HG02678 (cell line): ENCODE measurements around the gene THADA.

ENCODE experiments used
- ATAC-seq: cut with Tn5 transposase; IDR thresholded peaks from one replicate; pipeline ENCODE4 v1.9.1; 2021; ENCODE audit warnings: mild to moderate bottlenecking, moderate library complexity; ENCODE audit not compliant: unreplicated experiment

THADA gene

DNA sequence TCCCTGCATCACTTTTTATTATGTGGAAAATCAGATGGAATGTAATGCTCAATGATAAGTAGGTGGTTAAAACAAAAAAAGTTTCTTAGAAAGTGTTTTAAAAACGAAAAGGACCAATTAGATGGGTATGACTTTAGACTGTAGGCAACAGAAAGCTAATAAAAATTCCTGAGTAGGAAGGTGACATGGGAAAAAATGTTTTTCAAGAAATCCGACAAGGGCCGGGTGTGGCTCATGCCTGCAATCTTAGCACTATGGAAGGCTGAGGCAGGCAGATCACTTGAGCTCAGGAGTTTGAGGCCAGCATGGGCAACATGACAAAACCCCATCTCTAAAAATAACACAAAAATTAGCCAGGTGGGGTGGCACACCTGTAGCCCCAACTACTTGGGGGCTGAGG, 126.1 kb downstream of the THADA start:
- ATAC-seq = no peak

DNA sequence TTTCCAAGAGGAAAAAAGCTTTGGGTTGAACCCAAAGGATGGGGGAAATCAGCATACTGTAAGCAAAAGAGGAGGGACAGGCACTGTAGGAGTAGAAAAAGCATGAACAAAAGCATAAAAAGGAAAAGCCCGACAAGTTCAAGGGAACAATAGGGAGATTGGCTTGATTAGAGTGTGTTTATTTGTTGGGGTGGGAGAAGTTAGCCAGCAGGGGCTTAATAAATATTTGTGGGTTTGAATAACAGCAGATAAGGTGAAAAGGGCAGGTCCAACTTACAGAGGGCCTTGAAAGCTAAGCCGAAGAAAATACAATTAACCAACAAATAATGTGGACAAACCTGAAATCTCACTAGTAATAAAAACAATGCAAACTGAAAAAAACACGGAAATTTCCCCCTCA, 126.7 kb downstream of the THADA start:
- ATAC-seq = no peak

GRCh38 chr2:43467891-43468290, 127.9 kb downstream of the THADA start:
- ATAC-seq = no peak

DNA sequence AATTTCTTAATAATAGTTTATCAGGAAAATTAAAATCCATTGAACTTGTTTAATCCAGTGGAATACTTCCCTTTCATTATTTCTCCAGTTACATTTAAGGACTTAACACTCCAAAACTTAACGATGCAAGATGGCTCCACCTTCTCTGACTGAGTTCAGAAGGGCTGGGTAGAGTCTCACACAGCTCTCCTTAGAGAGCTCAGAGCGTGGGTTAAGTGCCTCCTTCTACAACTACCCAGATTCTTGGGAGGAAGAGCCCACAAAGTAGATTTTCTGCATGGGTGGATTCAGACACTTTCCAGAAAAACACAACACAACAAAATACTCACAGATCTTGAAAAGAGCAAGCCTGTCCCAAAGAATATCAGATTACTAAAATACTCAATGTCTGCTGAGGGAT, 130.6 kb downstream of the THADA start:
- no peak for ATAC-seq

- no peak for ATAC-seq
Measured at GRCh38 chr2:43464590-43464989, 131.2 kb downstream of the THADA start.

DNA sequence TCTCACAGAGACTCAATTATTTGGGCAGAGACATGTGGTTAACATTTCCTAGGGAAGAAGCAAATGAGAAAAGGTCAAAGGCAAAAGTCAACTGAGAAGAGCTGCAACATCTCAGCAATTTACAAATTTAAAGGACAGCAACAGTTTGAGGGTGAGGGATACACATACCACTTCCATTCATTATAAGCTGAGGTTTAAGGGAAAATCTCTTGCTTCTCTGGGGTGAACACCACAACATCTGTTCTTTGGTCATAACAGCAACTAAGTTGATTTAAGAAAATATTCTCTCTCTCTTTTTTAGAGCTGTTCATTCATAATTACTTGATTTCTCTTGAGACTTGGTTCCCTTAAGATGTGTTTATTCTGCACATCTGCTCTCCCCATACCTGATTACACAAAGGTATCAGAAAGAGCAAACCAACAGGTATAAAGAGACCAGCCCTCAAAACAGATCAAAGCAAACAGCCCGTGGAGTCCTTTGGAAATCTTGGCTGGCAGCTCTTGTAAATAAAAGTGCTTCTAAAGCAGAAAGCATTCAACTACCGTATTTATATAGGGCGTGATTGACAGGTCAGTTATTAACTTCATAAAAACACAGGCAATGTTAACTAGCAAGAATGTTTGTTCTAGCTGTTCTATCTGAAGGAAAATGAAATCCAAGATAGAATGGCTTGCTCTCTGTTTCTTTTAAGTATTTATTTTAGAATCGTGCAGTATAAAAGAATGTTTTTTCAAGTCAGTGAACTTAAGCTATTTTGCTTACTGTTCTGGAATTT, 132.8 kb downstream of the THADA start:
- ATAC-seq = no peak

DNA sequence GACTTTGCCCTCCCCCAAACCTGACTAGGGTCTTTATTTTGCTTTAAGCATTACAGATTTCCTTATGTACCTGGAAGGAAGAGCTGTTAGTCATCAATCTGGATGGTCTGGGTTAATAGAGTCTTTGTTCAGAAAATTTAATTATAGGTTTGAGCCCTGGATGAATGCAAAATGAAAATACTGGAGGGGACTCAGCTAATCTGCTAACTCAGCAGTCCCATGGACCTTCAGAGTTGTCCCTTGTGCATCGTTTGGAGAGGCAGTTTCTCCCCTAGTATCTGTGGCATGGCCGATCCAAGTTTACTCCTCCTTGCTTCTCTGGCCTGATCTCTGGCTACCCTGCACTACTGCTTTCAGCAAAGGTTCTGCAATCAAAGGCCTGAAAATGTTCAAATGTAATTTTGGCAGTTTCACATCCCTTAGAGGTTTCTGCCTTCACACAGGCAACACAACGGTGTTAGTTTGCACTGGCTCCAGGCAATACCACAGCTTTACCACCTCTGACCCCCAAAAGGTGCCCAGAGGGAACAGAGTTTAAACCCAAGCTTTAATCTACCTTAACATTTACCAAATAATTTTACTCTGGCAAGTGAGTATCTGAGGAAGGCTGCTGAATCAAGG, 134.3 kb downstream of the THADA start:
- ATAC-seq = peak; percentile 90

- no peak for ATAC-seq
Measured at GRCh38 chr2:43460611-43461365, 135.1 kb downstream of the THADA start.

GRCh38 chr2:43460174-43460546, 135.7 kb downstream of the THADA start:
- no peak for ATAC-seq

GRCh38 chr2:43459446-43460173, 136.2 kb downstream of the THADA start:
- no peak for ATAC-seq

GRCh38 chr2:43458014-43458628, 137.7 kb downstream of the THADA start:
- no peak for ATAC-seq

- no peak for ATAC-seq
Measured at GRCh38 chr2:43455731-43456642, 139.9 kb downstream of the THADA start.

GRCh38 chr2:43455296-43455695, 140.5 kb downstream of the THADA start:
- no peak for ATAC-seq

GRCh38 chr2:43454791-43455190, 141.0 kb downstream of the THADA start:
- no peak for ATAC-seq

GRCh38 chr2:43453179-43454170, 142.4 kb downstream of the THADA start:
- ATAC-seq = no peak

DNA sequence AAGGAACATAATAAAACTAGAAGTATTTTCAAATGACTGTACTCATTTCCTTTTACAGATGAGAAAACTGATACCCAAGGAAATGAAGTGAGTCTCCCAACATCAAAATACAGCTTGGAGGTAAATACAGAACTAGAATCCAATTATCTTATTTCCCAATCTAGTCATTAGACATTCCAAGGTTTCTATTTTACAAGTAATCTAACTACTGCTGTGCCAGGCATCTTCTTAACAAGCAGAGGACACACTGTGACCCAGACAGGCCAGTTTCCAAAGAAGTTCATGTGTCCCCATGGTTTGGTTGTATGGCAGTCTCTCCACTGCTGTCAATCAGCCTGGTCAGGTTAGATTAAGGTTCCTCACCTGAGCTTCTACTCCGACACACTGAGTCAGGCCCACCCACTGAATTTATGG, 143.5 kb downstream of the THADA start:
- no peak for ATAC-seq

GRCh38 chr2:43450617-43451016, 145.2 kb downstream of the THADA start:
- ATAC-seq = no peak

- no peak for ATAC-seq
Measured at GRCh38 chr2:43448822-43449110, 147.1 kb downstream of the THADA start.
